CD4-positive, alpha-beta T cell treated with Interleukin-4 for 4 hours (primary cell): Measurements from ENCODE around the gene AP1AR.

Source experiments
- DNase-seq: peaks from one replicate; pipeline ENCODE4 v3.0.0-alpha.2; 2020

The AP1AR gene

GRCh38 chr4:112318239-112319142 is 86.9 kb downstream of the AP1AR start:
- no peak for DNase-seq
